NCI-H82 (cell line): ENCODE measurements around the gene HTR6.
A peak's percentile ranks its signal among the peaks of the same experiment; 100 is the strongest.

ENCODE experiments used
- DNase-seq: peaks from one replicate; lab custom pipeline; 2025; lab: John Stamatoyannopoulos, UW

The HTR6 gene

DNA sequence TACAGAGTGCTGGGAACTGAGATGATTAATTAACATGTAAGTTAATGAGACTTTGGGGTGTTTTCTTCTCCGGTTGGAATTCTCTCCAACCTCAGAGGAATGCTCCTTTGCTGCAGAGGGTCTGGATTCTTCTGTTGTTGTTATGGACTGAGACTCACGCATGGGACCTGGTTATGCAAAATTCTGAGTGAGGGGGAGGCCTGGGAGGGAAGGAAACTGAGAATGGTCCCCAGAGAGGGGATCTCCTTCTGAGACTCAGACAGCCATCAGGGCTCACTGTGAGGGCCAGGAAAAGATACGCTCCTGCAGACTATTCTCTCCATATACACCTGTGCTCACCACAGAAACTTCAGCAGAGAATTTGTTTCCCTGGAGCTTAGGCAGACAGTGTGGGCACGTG is 56.3 kb downstream of the HTR6 start:
- DNase-seq: no peak

DNA sequence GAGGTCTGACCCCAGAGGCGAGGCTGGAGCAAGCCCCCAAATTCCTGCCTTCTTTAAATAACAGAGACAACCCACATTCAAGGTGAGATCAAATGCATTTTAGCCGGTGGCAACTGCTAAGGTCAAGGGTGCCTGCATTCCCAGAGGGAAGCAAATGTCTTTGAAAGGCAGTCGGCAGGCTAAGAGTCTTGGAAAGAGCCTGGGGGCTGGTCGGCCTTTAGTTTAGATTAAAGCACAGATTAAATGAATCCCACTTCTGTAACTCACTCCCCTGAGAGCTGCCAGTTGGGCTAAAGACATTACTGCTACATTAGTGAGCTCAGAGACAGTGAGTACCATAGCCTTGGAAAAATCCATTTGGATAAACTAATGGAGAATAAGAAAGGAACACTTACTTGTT is 59.2 kb downstream of the HTR6 start:
- DNase-seq: peak; percentile 89

DNA sequence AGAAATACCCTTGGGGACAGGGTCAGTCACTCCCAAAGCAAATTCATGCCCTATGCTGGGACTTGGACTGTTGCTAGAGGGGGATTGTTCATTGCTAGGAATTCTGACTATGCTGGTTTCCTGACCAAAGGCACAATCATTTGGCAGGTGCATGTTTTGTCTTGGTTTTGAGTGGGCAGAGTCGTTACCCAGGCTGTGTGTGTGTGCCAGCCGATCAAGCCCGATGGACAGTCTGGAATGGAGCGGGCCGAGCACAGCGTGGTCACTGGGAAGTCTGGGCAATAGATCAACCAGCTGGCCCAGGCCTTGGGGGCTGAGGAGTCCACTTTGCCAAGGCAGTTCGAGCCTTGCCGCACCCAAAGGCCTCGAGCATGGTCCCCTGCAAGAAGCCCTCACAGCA is 60.9 kb downstream of the HTR6 start:
- DNase-seq: no peak

DNA sequence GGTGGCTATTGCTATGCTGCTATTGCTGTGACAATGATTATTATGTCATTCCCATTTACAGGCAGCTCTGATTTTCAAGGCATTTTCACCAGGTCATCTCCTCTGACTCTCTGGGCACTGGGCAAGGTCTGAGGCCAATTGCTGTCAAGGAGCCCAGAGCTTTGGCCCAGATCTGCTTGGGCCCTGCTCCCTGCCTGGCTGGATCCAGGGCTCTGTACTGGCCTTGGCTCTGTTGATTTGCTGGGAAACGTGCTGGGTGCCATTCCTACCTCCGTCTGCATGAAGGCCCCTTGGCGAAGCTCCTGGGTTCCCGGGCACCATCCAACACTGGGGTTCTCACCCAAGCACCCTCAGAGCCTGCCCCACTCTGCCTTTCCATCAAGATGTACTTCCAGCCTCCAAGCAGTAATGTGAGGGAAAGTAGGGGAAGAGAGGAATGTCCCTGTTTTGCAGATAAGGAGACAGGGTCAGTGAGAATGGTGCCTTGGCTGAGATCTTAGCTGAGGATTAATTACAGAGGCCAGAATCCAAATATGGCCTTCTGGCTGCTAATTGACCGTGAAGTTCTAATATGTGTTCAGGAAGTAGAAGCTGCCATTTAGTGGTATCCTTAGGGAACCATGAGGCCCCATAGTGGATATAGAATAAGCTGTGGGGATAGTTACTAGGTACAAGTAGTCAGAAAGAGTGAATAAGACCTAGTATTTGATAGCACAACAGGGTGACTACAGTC is 63.9 kb downstream of the HTR6 start:
- peak; percentile 36 for DNase-seq

DNA sequence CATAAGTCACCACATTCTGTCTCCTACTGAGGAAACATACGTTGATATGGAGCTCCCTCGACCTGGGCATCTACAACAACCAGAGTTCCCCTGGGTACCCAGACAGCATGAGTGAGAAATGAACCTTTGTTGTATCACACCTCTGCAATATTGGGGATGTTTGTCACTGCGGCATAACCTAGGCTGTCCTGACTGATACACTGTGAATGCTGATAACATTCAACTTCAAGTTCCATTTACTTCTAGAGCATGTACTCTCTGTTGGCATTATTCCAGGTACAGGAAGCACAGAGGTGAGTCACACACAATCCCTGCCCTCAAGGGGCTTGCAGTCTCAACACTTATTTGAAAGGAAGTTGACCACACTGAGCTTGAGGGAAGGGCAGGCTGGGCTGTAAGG is 65.6 kb downstream of the HTR6 start:
- no peak for DNase-seq
